GM23338 (cell line): ENCODE measurements around the gene NUB1.

ENCODE experiments used
- CREB1 ChIP-seq: fragments of 250-450 bp; sonication (Bioruptor Pico); IDR thresholded peaks from 2 replicates; pipeline ENCODE4 v1.5.0; 2020; ENCODE audit warnings: low read depth, mild to moderate bottlenecking, moderate library complexity
- CTCF ChIP-seq, 2 experiments: fragments of 200-600 bp in 1 of 2; sonication (generic) in 1 of 2; conservative IDR thresholded peaks; 2 replicates each; pipeline versions ENCODE4 v1.5.1 to v1.6.1; 2016 to 2017; ENCODE audit warnings: antibody characterized with exemption in 2 of 2, low read depth in 2 of 2, mild to moderate bottlenecking in 2 of 2, moderate library complexity in 1 of 2
- ETS1 ChIP-seq: IDR thresholded peaks from 2 replicates; pipeline ENCODE4 v1.6.1; 2016; ENCODE audit warnings: antibody characterized with exemption
- EZH2 ChIP-seq: fragments of 200-600 bp; sonication (generic); IDR thresholded peaks from one replicate; pipeline ENCODE4 v1.8.0; 2017; ENCODE audit warnings: antibody characterized with exemption, mild to moderate bottlenecking, low read depth; ENCODE audit not compliant: unreplicated experiment
- EZH2phosphoT487 ChIP-seq: fragments of 200-600 bp; sonication (generic); IDR thresholded peaks from one replicate; pipeline ENCODE4 v1.8.1; 2018; ENCODE audit warnings: antibody characterized with exemption; ENCODE audit not compliant: unreplicated experiment
- JUNB ChIP-seq: IDR thresholded peaks from one replicate; pipeline ENCODE4 v1.6.1; 2016; ENCODE audit warnings: antibody characterized with exemption; ENCODE audit not compliant: unreplicated experiment
- NANOG ChIP-seq: IDR thresholded peaks from 2 replicates; pipeline ENCODE4 v1.6.1; 2016; ENCODE audit warnings: antibody characterized with exemption, borderline replicate concordance
- POLR2AphosphoS5 ChIP-seq: IDR thresholded peaks from 2 replicates; pipeline ENCODE4 v1.6.1; 2016; ENCODE audit warnings: antibody characterized with exemption, low read depth
- REST ChIP-seq: IDR thresholded peaks from one replicate; pipeline ENCODE4 v1.6.1; 2018; ENCODE audit warnings: antibody characterized with exemption; ENCODE audit not compliant: unreplicated experiment
- STAT1 ChIP-seq: IDR thresholded peaks from one replicate; pipeline ENCODE4 v1.6.1; 2016; ENCODE audit warnings: antibody characterized with exemption; ENCODE audit not compliant: unreplicated experiment
- ZNF114 ChIP-seq: fragments of 250-450 bp; sonication (Bioruptor Pico); IDR thresholded peaks from 2 replicates; pipeline ENCODE4 v1.5.0; 2020; ENCODE audit warnings: mild to moderate bottlenecking, moderate library complexity
- ZNF331 ChIP-seq: fragments of 250-450 bp; sonication (Bioruptor Pico); IDR thresholded peaks from 2 replicates; pipeline ENCODE4 v1.5.0; 2020; ENCODE audit warnings: low read depth, mild to moderate bottlenecking, moderate library complexity

- no peak for TF ChIP-seq CTCF (conservative IDR thresholded peaks at IDR 0.05; ENCODE audit: low read depth in 2 of 2)
- no peak for TF ChIP-seq POLR2AphosphoS5
- no peak for TF ChIP-seq ZNF331
- TF ChIP-seq EZH2phosphoT487, result no peak
- no peak for TF ChIP-seq ETS1
- no peak for TF ChIP-seq EZH2
- no peak for TF ChIP-seq CREB1 (CRISPR knock-in tag)
- TF ChIP-seq JUNB, result no peak
- no peak for TF ChIP-seq NANOG
- no peak for TF ChIP-seq REST
- TF ChIP-seq ZNF114 (CRISPR knock-in tag), result no peak
- TF ChIP-seq STAT1, result no peak
These were observed 24.7 kb upstream of the NUB1 start for GRCh38 chr7:151316896-151317295.
